ENCODE results near the gene ZNF827. TPM values are rescaled to one million over a fixed set of nuclear protein-coding genes. Genes with fewer than 3 reads are reported as not detected.
A peak's percentile ranks its signal among the peaks of the same experiment; 100 is the strongest.

The ZNF827 gene
- total and polyA plus RNA-seq, 8 donors = 3.8 to 13.8 (median 5.1) TPM

GRCh38 chr4:145881576-145881975 is 57.0 kb downstream of the ZNF827 start:
- intact Hi-C loops (cut with DNase I) = no loop called here
- no peak for TF ChIP-seq CTCF (IDR thresholded peaks at IDR 0.05)
- FAIRE-seq = no peak
- H3K9me3 ChIP-seq = no peaks in the 10 kb centered on the region
- peak in 1 of 4 donors; percentile 9 for ATAC-seq
- no peaks in the 10 kb centered on the region for H3K27me3 ChIP-seq
- WGBS, 2 donors = 87 to 94% methylated on average over 4 of the region's 4 CpGs
- DNase-seq = no peak
- H3K4me1 ChIP-seq = peaks cover 0 to 3% (median 0%) of the 10 kb centered on the region in 3 donors
- H3K36me3 ChIP-seq = no peaks in the 10 kb centered on the region
- H3K4me3 ChIP-seq = no peak overlapping the region
- H3K27ac ChIP-seq = peak overlapping the region in 2 of 4 donors; percentile 57 to 63

GRCh38 chr4:145880355-145880960 is 58.2 kb downstream of the ZNF827 start:
- H3K4me3 ChIP-seq = no peak overlapping the region
- ATAC-seq (no peak), DNase-seq (no peak), FAIRE-seq (no peak)
- WGBS, 2 donors = 95 to 96% methylated on average over 9 of the region's 9 CpGs
- no peak for TF ChIP-seq CTCF (IDR thresholded peaks at IDR 0.05)
- no peak overlapping the region for H3K27ac ChIP-seq
- H3K27me3 ChIP-seq = no peaks in the 10 kb centered on the region
- H3K4me1 ChIP-seq = peaks cover 0 to 3% (median 0%) of the 10 kb centered on the region in 3 donors
- H3K9me3 ChIP-seq = no peaks in the 10 kb centered on the region
- H3K36me3 ChIP-seq = no peaks in the 10 kb centered on the region
- intact Hi-C loops (cut with DNase I) = no loop called here

- intact Hi-C loops (cut with DNase I) = no loop called here
- Histone ChIP-seq H3K4me1 (peaks cover 0 to 3% (median 0%) of the 10 kb centered on the region in 3 donors), H3K27me3 (no peaks in the 10 kb centered on the region), H3K9me3 (no peaks in the 10 kb centered on the region), H3K27ac (no peak overlapping the region), H3K4me3 (no peak overlapping the region), H3K36me3 (no peaks in the 10 kb centered on the region)
- 63 to 77% methylated on average over 3 of the region's 3 CpGs for WGBS, 2 donors
- FAIRE-seq (no peak), DNase-seq (no peak), ATAC-seq (no peak)
- TF ChIP-seq CTCF (IDR thresholded peaks at IDR 0.05) = no peak
Observed at GRCh38 chr4:145879598-145879997, 59.0 kb downstream of the ZNF827 start.

- intact Hi-C loops (cut with DNase I) = no loop called here
- WGBS, 2 donors = 68 to 71% methylated on average over 7 of the region's 7 CpGs
- no peak overlapping the region for H3K4me3 ChIP-seq
- H3K27ac ChIP-seq = no peak overlapping the region
- no peak for FAIRE-seq
- DNase-seq = no peak
- H3K9me3 ChIP-seq = no peaks in the 10 kb centered on the region
- peaks cover 0 to 3% (median 0%) of the 10 kb centered on the region in 3 donors for H3K4me1 ChIP-seq
- H3K36me3 ChIP-seq = no peaks in the 10 kb centered on the region
- H3K27me3 ChIP-seq = no peaks in the 10 kb centered on the region
- TF ChIP-seq CTCF (IDR thresholded peaks at IDR 0.05) = no peak
- ATAC-seq = no peak
Observed at GRCh38 chr4:145878501-145879435, 59.9 kb downstream of the ZNF827 start.
